ENCODE results near the gene OXT. TPM values are rescaled to one million over a fixed set of nuclear protein-coding genes. Genes with fewer than 3 reads are reported as not detected.
A peak's percentile ranks its signal among the peaks of the same experiment; 100 is the strongest.

The OXT gene
- total RNA-seq, 1 donor from 2014 or later: not detected

GRCh38 chr20:3041854-3042409 lies 29.5 kb upstream of the OXT start:
- H3K27me3 Mint-ChIP-seq: no peaks in the 10 kb centered on the region
- H3K4me3 Mint-ChIP-seq: no peak overlapping the region
- no peaks in the 10 kb centered on the region for H3K9me3 Mint-ChIP-seq
- H3K27ac Mint-ChIP-seq: no peak overlapping the region
- no peak for ATAC-seq (ENCODE audit: low read depth)
- CTCF ChIA-PET: interaction anchor here (2.2 kb wide), 1 partner anchor 11 kb away, joined by 5 read pairs; no protein-coding TSS in a partner anchor
- no peak for TF ChIP-seq CTCF (IDR thresholded peaks at IDR 0.05)
- POLR2A ChIA-PET: no interaction called here
- H3K4me1 Mint-ChIP-seq: peaks cover 12% of the 10 kb centered on the region
- intact Hi-C loops (cut with micrococcal nuclease): loop anchor here (10.0 kb wide), 1 partner anchor 973 kb away; the partner anchor contains the start of gene RNF24
- H3K36me3 Mint-ChIP-seq (ENCODE audit: low read depth): peaks cover 36% of the 10 kb centered on the region
- DNase-seq: no peak

- ATAC-seq (ENCODE audit: low read depth) (no peak), DNase-seq (no peak)
- TF ChIP-seq CTCF (IDR thresholded peaks at IDR 0.05): no peak
- Mint-ChIP-seq H3K4me1 (peaks cover 14% of the 10 kb centered on the region), H3K9me3 (no peaks in the 10 kb centered on the region), H3K4me3 (no peak overlapping the region), H3K36me3 (ENCODE audit: low read depth) (peaks cover 30% of the 10 kb centered on the region), H3K27ac (no peak overlapping the region), H3K27me3 (no peaks in the 10 kb centered on the region)
- ChIA-PET CTCF (interaction anchor here (2.2 kb wide), 1 partner anchor 11 kb away, joined by 5 read pairs; no protein-coding TSS in a partner anchor), POLR2A (no interaction called here)
- intact Hi-C loops (cut with micrococcal nuclease): loop anchor here (10.0 kb wide), 1 partner anchor 972 kb away; the partner anchor contains the start of gene RNF24
Measured at GRCh38 chr20:3042625-3043024, 28.8 kb upstream of the OXT start.

GRCh38 chr20:3043322-3043721 lies 28.1 kb upstream of the OXT start, which contains the start of gene GNRH2:
GNRH2 (plus strand) TSS chr20:3043622; CDS start chr20:3044415, 793 bp downstream.
- TF ChIP-seq CTCF (IDR thresholded peaks at IDR 0.05): no peak
- DNase-seq: no peak
- Mint-ChIP-seq H3K36me3 (ENCODE audit: low read depth) (peaks cover 30% of the 10 kb centered on the region), H3K9me3 (no peaks in the 10 kb centered on the region), H3K4me3 (peak within 1 kb of the TSS; percentile 84), H3K27ac (no peak within 1 kb of the TSS), H3K4me1 (peaks cover 14% of the 10 kb centered on the region), H3K27me3 (no peaks in the 10 kb centered on the region)
- intact Hi-C loops (cut with micrococcal nuclease): loop anchor here (10.0 kb wide), 1 partner anchor 971 kb away; the partner anchor contains the start of gene RNF24
- ChIA-PET POLR2A (no interaction called here), CTCF (no interaction called here)
- no peak for ATAC-seq (ENCODE audit: low read depth)

- ChIA-PET POLR2A (interaction anchor here (1.0 to 2.1 kb wide), 5 partner anchors 11 to 241 kb away, joined by 3 to 5 read pairs (median 4); partner anchors contain the start of gene PTPRA), CTCF (no interaction called here)
- peaks cover 14% of the 10 kb centered on the region for H3K4me1 Mint-ChIP-seq
- H3K4me3 Mint-ChIP-seq: peak overlapping the region; percentile 84
- H3K9me3 Mint-ChIP-seq: no peaks in the 10 kb centered on the region
- H3K36me3 Mint-ChIP-seq (ENCODE audit: low read depth): peaks cover 28% of the 10 kb centered on the region
- DNase-seq (no peak), ATAC-seq (ENCODE audit: low read depth) (no peak)
- peak overlapping the region; percentile 89 for H3K27ac Mint-ChIP-seq
- no peak for TF ChIP-seq CTCF (IDR thresholded peaks at IDR 0.05)
- H3K27me3 Mint-ChIP-seq: no peaks in the 10 kb centered on the region
- intact Hi-C loops (cut with micrococcal nuclease): loop anchor here (2.0 to 10.0 kb wide), 3 partner anchors 48 to 970 kb away; partner anchors contain the start of gene RNF24
Measured at GRCh38 chr20:3044336-3044965, 27.0 kb upstream of the OXT start.

Data from activated B cell treated with CpG ODN at 0.5 μM for 24 hours (primary cell).